IMR-90 (cell line): Measurements from ENCODE around the gene ARFGEF3. TPM values are rescaled to one million over a fixed set of nuclear protein-coding genes. Genes with fewer than 3 reads are reported as not detected.
"Not testable (repeated sequence)": the region's sequence is repeated elsewhere in the genome, so short reads cannot be mapped to it uniquely, and the experiment has no call there.

Experiments used
- ATAC-seq: fragments of 200-7000 bp; cut with Tn5 transposase; 2 replicates; pipeline ENCODE4 v1.9.1; 2020; ENCODE audit warnings: low read depth, mild to moderate bottlenecking, moderate library complexity
- BruUV-seq: library from RNA; stranded (reverse); fragments of 400-500 nt; replicated peaks from 2 replicates; lab custom pipeline; 2021; lab: Mats Ljungman, UMichigan
- CTCF ChIA-PET: fragments of 300-600 bp; formaldehyde crosslinking; extraction: SDS; loops from one replicate; lab custom pipeline; 2021; ENCODE audit warnings: antibody characterized with exemption; lab: Yijun Ruan, JAX
- POLR2A ChIA-PET: fragments of 300-600 bp; sonication (Branson Sonifier 250); formaldehyde crosslinking; loops from one replicate; lab custom pipeline; 2022; ENCODE audit warnings: antibody characterized with exemption; ENCODE audit not compliant: unreplicated experiment; lab: Charles Lee
- DNase-seq: peaks from one replicate; pipeline ENCODE4 v3.0.0; 2013
- H2AFZ ChIP-seq: replicated peaks from 2 replicates; pipeline ENCODE3; 2013; ENCODE audit warnings: low read length, mild to moderate bottlenecking; ENCODE audit not compliant: poor library complexity
- H2AK5ac ChIP-seq: 2 replicates; pipeline ENCODE4 v1.6.1; 2013; ENCODE audit warnings: low read depth, low read length, inconsistent platforms
- H2AK9ac ChIP-seq: replicated peaks from 2 replicates; pipeline ENCODE3; 2013; ENCODE audit warnings: mild to moderate bottlenecking, low read depth, low read length, moderate library complexity; ENCODE audit not compliant: poor library complexity
- H2BK120ac ChIP-seq: 2 replicates; pipeline ENCODE4 v1.6.1; 2013; ENCODE audit warnings: low read depth, low read length, inconsistent platforms
- H2BK15ac ChIP-seq: 3 replicates; pipeline ENCODE4 v1.6.1; 2013; ENCODE audit warnings: low read depth, low read length, inconsistent platforms
- H2BK20ac ChIP-seq: 2 replicates; pipeline ENCODE4 v1.6.1; 2013; ENCODE audit warnings: low read depth, mild to moderate bottlenecking, inconsistent platforms, low read length, moderate library complexity
- H2BK5ac ChIP-seq: 2 replicates; pipeline ENCODE4 v1.6.1; 2013; ENCODE audit warnings: mild to moderate bottlenecking, low read depth, low read length, inconsistent platforms; ENCODE audit not compliant: poor library complexity, severe bottlenecking
- H3K14ac ChIP-seq: replicated peaks from 2 replicates; pipeline ENCODE4 v1.6.1; 2013; ENCODE audit warnings: low read depth, low read length, inconsistent platforms
- H3K18ac ChIP-seq: 2 replicates; pipeline ENCODE4 v1.6.1; 2013; ENCODE audit warnings: low read depth, low read length, control low read depth
- H3K23ac ChIP-seq: 2 replicates; pipeline ENCODE4 v1.6.1; 2013; ENCODE audit warnings: low read depth, low read length, inconsistent platforms
- H3K27ac ChIP-seq: 2 replicates; pipeline ENCODE4 v1.5.1; 2013; ENCODE audit warnings: mild to moderate bottlenecking, control low read depth, low read length; ENCODE audit not compliant: insufficient read depth
- H3K27me3 ChIP-seq: 2 replicates; pipeline ENCODE4 v1.6.1; 2013; ENCODE audit warnings: low read length; ENCODE audit not compliant: control insufficient read depth, insufficient read depth
- H3K36me3 ChIP-seq: 2 replicates; pipeline ENCODE4 v1.6.1; 2013; ENCODE audit warnings: low read length, mixed read lengths; ENCODE audit not compliant: control insufficient read depth, insufficient read depth
- H3K4ac ChIP-seq: 2 replicates; pipeline ENCODE4 v1.6.1; 2013; ENCODE audit warnings: low read depth, low read length, inconsistent platforms
- H3K4me1 ChIP-seq: 2 replicates; pipeline ENCODE4 v1.6.1; 2013; ENCODE audit warnings: low read length, mixed read lengths; ENCODE audit not compliant: control insufficient read depth, insufficient read depth
- H3K4me2 ChIP-seq: 2 replicates; pipeline ENCODE4 v1.6.1; 2013; ENCODE audit warnings: low read depth, mild to moderate bottlenecking, control low read depth, low read length, moderate library complexity
- H3K4me3 ChIP-seq: 2 replicates; pipeline ENCODE4 v1.5.1; 2013; ENCODE audit warnings: low read depth, mild to moderate bottlenecking, control low read depth, low read length, moderate library complexity; ENCODE audit not compliant: insufficient read depth
- H3K56ac ChIP-seq: 2 replicates; pipeline ENCODE4 v1.6.1; 2013; ENCODE audit warnings: low read length, inconsistent platforms; ENCODE audit not compliant: insufficient read depth; ENCODE audit errors: extremely low read depth
- H3K79me1 ChIP-seq, 2 experiments: 2 replicates each; pipeline ENCODE4 v1.6.1; 2013; ENCODE audit warnings: low read length in 2 of 2, inconsistent platforms in 1 of 2, low read depth in 1 of 2
- H3K9ac ChIP-seq: 2 replicates; pipeline ENCODE4 v1.6.1; 2013; ENCODE audit warnings: low read depth, low read length, control low read depth
- H3K9me1 ChIP-seq: 2 replicates; pipeline ENCODE4 v1.6.1; 2013; ENCODE audit warnings: low read length, inconsistent platforms; ENCODE audit not compliant: insufficient read depth
- H3K9me3 ChIP-seq: 2 replicates; pipeline ENCODE4 v1.6.1; 2013; ENCODE audit warnings: low read length; ENCODE audit not compliant: control insufficient read depth, insufficient read depth
- H4K20me1 ChIP-seq: 2 replicates; pipeline ENCODE4 v1.6.1; 2013; ENCODE audit warnings: low read length, inconsistent platforms; ENCODE audit not compliant: insufficient read depth
- H4K5ac ChIP-seq: 2 replicates; pipeline ENCODE4 v1.6.1; 2013; ENCODE audit warnings: mild to moderate bottlenecking, low read depth, low read length, control low read depth
- H4K8ac ChIP-seq, 2 experiments: 2 replicates each; pipeline ENCODE4 v1.6.1; 2013; ENCODE audit warnings: low read depth in 2 of 2, low read length in 2 of 2, control low read depth in 1 of 2, inconsistent platforms in 1 of 2
- H4K91ac ChIP-seq: 2 replicates; pipeline ENCODE4 v1.6.1; 2013; ENCODE audit warnings: low read depth, low read length, inconsistent platforms; ENCODE audit not compliant: insufficient read depth
- WGBS, 2 experiments: methylation state at CpG; one replicate each; pipeline versions ENCODE4 v1.1.5 to v1.1.7; 2013; ENCODE audit warnings: missing lambda C conversion rate in 2 of 2; ENCODE audit not compliant: insufficient read length in 1 of 2; ENCODE audit errors: extremely low coverage in 2 of 2; 5-methylcytosine and 5-hydroxymethylcytosine counted together
- dilution Hi-C: fragments of 300-500 bp; cut with HindIII; formaldehyde crosslinking; loops from one replicate; pipeline ENCODE4 v1.14.3; 2018; ENCODE audit warnings: low sequenced_read_pairs; ENCODE audit not compliant: unreplicated experiment
- in situ Hi-C: fragments of 300-500 bp; cut with MboI; formaldehyde crosslinking; loops from 3 replicates; pipeline ENCODE4 v1.14.3; 2019; ENCODE audit warnings: low sequenced_read_pairs, inconsistent platforms, mixed read lengths
- intact Hi-C: fragments of 100-400 bp; cut with micrococcal nuclease; formaldehyde crosslinking; loops from 2 replicates; pipeline ENCODE4 v1.10.0; 2022
- polyA plus RNA-seq, 3 experiments: library from polyadenylated mRNA; depleted of rRNA; stranded (reverse); fragments of >200 nt; gene quantifications; 2 replicates each; pipeline ENCODE4 v1.2.3, GENCODE V29; 2012; ENCODE audit warnings: low replicate concordance in 1 of 3
- total RNA-seq: library from RNA; depleted of rRNA; stranded (reverse); fragments of >200 nt; gene quantifications from 2 replicates; pipeline ENCODE4 v1.2.3, GENCODE V29; 2012

Gene ARFGEF3
- total and polyA plus RNA-seq, 2 of the 4 experiments (the other 2 are of a cell fraction), result under 0.01 to 0.02 TPM

GRCh38 chr6:138119229-138119628, 42.5 kb upstream of the ARFGEF3 start:
- H3K23ac ChIP-seq, H2AK9ac ChIP-seq, H2BK5ac ChIP-seq, H2BK20ac ChIP-seq, H3K9ac ChIP-seq, H2AFZ ChIP-seq, H3K9me1 ChIP-seq, DNase-seq, H4K5ac ChIP-seq, H3K4me2 ChIP-seq, H3K79me1 ChIP-seq, H3K9me3 ChIP-seq, POLR2A ChIA-PET, H3K56ac ChIP-seq, H3K14ac ChIP-seq, H3K18ac ChIP-seq, H4K8ac ChIP-seq, dilution Hi-C loops, H4K91ac ChIP-seq, CTCF ChIA-PET, H3K27ac ChIP-seq, H3K4me1 ChIP-seq, BruUV-seq, H2BK15ac ChIP-seq, H3K4me3 ChIP-seq, H3K4ac ChIP-seq, H2BK120ac ChIP-seq, H4K20me1 ChIP-seq, ATAC-seq, H2AK5ac ChIP-seq, H3K36me3 ChIP-seq: not testable (repeated sequence)
- intact Hi-C loops (loop anchor here (5.0 kb wide), 5 partner anchors 168 to 1233 kb away; partner anchors contain the start of gene REPS1), in situ Hi-C loops (loop anchor here (5.0 to 25.0 kb wide), 4 partner anchors 466 to 1243 kb away; partner anchors contain the start of genes CITED2 and REPS1)
- no CpG with 5 or more reads among the region's 1 CpG for WGBS, 2 experiments
- peaks cover 20% of the 10 kb centered on the region for H3K27me3 ChIP-seq
